ENCODE results near the gene MEG3. TPM values are rescaled to one million over a fixed set of nuclear protein-coding genes. Genes with fewer than 3 reads are reported as not detected.

Gene MEG3
- total and polyA plus RNA-seq, 2 experiments from 2014 or later: not detected

- TF ChIP-seq ZNF462 (CRISPR knock-in tag; IDR thresholded peaks at IDR 0.05) (no peak), CTCF (conservative IDR thresholded peaks at IDR 0.05; ENCODE audit: low read depth in 2 of 2) (no peak), EZH2 (IDR thresholded peaks at IDR 0.05; ENCODE audit: low read depth, unreplicated experiment) (no peak), ETS1 (IDR thresholded peaks at IDR 0.05) (no peak), NANOG (IDR thresholded peaks at IDR 0.05; ENCODE audit: borderline replicate concordance) (no peak), EZH2phosphoT487 (IDR thresholded peaks at IDR 0.05; ENCODE audit: unreplicated experiment) (no peak), CREB1 (CRISPR knock-in tag; IDR thresholded peaks at IDR 0.05; ENCODE audit: low read depth) (no peak), JUNB (IDR thresholded peaks at IDR 0.05; ENCODE audit: unreplicated experiment) (no peak), ZNF331 (CRISPR knock-in tag; IDR thresholded peaks at IDR 0.05; ENCODE audit: low read depth) (no peak)
Measured at GRCh38 chr14:100903134-100903468, 77.2 kb downstream of the MEG3 start (continued).

All from GM23338 (cell line).